ENCODE measurements around the gene ZBTB25.

DNA sequence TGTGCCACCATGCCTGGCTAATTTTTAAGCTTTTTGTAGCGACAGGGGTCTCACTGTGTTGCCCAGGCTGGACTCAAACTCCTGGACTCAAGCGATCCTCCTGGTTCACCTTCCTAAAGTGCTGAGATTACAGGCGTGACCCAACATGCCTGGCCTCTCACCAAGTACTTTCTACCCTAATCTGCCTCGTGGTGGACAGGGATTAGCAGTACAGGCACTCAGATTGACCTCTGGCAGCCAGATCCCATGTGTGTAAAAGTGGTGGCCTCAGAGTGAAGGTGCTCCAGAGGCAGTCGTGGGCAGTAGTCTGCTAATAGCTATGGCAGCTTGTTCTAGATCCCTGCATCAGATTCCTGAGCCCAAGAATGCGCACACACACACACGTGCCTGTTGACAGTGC lies 84.6 kb downstream of the ZBTB25 start:
- TF ChIP-seq TAF1 (IDR thresholded peaks at IDR 0.05; ENCODE audit: low read depth) (no peak), TCF12 (IDR thresholded peaks at IDR 0.05; ENCODE audit: low read depth) (no peak), TEAD4 (IDR thresholded peaks at IDR 0.05) (no peak), EP300 (IDR thresholded peaks at IDR 0.05; ENCODE audit: borderline replicate concordance) (no peak), EGR1 (IDR thresholded peaks at IDR 0.05) (no peak), RAD21 (IDR thresholded peaks at IDR 0.05; ENCODE audit: low read depth) (no peak), YY1 (IDR thresholded peaks at IDR 0.05; ENCODE audit: low read depth) (no peak), NFIC (IDR thresholded peaks at IDR 0.05) (no peak)
- TF ChIP-seq, protein P1, sequence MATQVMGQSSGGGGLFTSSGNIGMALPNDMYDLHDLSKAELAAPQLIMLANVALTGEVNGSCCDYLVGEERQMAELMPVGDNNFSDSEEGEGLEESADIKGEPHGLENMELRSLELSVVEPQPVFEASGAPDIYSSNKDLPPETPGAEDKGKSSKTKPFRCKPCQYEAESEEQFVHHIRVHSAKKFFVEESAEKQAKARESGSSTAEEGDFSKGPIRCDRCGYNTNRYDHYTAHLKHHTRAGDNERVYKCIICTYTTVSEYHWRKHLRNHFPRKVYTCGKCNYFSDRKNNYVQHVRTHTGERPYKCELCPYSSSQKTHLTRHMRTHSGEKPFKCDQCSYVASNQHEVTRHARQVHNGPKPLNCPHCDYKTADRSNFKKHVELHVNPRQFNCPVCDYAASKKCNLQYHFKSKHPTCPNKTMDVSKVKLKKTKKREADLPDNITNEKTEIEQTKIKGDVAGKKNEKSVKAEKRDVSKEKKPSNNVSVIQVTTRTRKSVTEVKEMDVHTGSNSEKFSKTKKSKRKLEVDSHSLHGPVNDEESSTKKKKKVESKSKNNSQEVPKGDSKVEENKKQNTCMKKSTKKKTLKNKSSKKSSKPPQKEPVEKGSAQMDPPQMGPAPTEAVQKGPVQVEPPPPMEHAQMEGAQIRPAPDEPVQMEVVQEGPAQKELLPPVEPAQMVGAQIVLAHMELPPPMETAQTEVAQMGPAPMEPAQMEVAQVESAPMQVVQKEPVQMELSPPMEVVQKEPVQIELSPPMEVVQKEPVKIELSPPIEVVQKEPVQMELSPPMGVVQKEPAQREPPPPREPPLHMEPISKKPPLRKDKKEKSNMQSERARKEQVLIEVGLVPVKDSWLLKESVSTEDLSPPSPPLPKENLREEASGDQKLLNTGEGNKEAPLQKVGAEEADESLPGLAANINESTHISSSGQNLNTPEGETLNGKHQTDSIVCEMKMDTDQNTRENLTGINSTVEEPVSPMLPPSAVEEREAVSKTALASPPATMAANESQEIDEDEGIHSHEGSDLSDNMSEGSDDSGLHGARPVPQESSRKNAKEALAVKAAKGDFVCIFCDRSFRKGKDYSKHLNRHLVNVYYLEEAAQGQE (IDR thresholded peaks at IDR 0.05; ENCODE audit: low read depth): no peak
- TF ChIP-seq, protein P2, sequence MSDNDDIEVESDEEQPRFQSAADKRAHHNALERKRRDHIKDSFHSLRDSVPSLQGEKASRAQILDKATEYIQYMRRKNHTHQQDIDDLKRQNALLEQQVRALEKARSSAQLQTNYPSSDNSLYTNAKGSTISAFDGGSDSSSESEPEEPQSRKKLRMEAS (IDR thresholded peaks at IDR 0.05): no peak

Measured in Ishikawa (cell line).